ENCODE data around the gene WDR86.
A peak's percentile ranks its signal among the peaks of the same experiment; 100 is the strongest.

Gene WDR86

GRCh38 chr7:151349507-151349853, 60.4 kb downstream of the WDR86 start:
- no peaks in the 10 kb centered on the region for H4K20me1 ChIP-seq (ENCODE audit: control insufficient read depth, insufficient read depth, low read depth, low read length)
- peaks cover 73% of the 10 kb centered on the region for H3K4me1 ChIP-seq (ENCODE audit: control insufficient read depth, low read length)
- TF ChIP-seq CTCF (IDR thresholded peaks at IDR 0.05; ENCODE audit: low read depth, low read length, poor library complexity, severe bottlenecking) (no peak), EZH2phosphoT487 (IDR thresholded peaks at IDR 0.05; ENCODE audit: borderline replicate concordance, low read length) (no peak)
- H3K4me3 ChIP-seq (ENCODE audit: low read length): peak overlapping the region; percentile 71
- H3K27me3 ChIP-seq (ENCODE audit: control insufficient read depth, low read length): no peaks in the 10 kb centered on the region
- H3K9me3 ChIP-seq (ENCODE audit: control insufficient read depth, insufficient read depth, low read length): no peaks in the 10 kb centered on the region
- peaks cover 75% of the 10 kb centered on the region for H3K36me3 ChIP-seq (ENCODE audit: control insufficient read depth, low read length)
- H3K27ac ChIP-seq (ENCODE audit: low read depth, low read length): peak overlapping the region; percentile 90
- H3K9me2 ChIP-seq (replicated peaks; ENCODE audit: control insufficient read depth, low read length): no peaks in the 10 kb centered on the region
- peaks cover 23% of the 10 kb centered on the region for H3K79me2 ChIP-seq (ENCODE audit: control insufficient read depth, low read length)
- peak overlapping the region; percentile 93 for H3K4me2 ChIP-seq (ENCODE audit: low read length)
- H3F3A ChIP-seq (ENCODE audit: control insufficient read depth, insufficient read depth): peaks cover 36% of the 10 kb centered on the region

GRCh38 chr7:151348970-151349369, 60.9 kb downstream of the WDR86 start:
- Histone ChIP-seq H3K9me3 (ENCODE audit: control insufficient read depth, insufficient read depth, low read length) (no peaks in the 10 kb centered on the region), H3K4me2 (ENCODE audit: low read length) (peak overlapping the region; percentile 93), H3K4me1 (ENCODE audit: control insufficient read depth, low read length) (peaks cover 75% of the 10 kb centered on the region), H3F3A (ENCODE audit: control insufficient read depth, insufficient read depth) (peaks cover 36% of the 10 kb centered on the region), H3K9me2 (replicated peaks; ENCODE audit: control insufficient read depth, low read length) (no peaks in the 10 kb centered on the region), H3K4me3 (ENCODE audit: low read length) (peak overlapping the region; percentile 71), H4K20me1 (ENCODE audit: control insufficient read depth, insufficient read depth, low read depth, low read length) (no peaks in the 10 kb centered on the region), H3K27me3 (ENCODE audit: control insufficient read depth, low read length) (no peaks in the 10 kb centered on the region), H3K79me2 (ENCODE audit: control insufficient read depth, low read length) (peaks cover 25% of the 10 kb centered on the region), H3K36me3 (ENCODE audit: control insufficient read depth, low read length) (peaks cover 71% of the 10 kb centered on the region), H3K27ac (ENCODE audit: low read depth, low read length) (peak overlapping the region; percentile 90)
- TF ChIP-seq CTCF (IDR thresholded peaks at IDR 0.05; ENCODE audit: low read depth, low read length, poor library complexity, severe bottlenecking) (no peak), EZH2phosphoT487 (IDR thresholded peaks at IDR 0.05; ENCODE audit: borderline replicate concordance, low read length) (no peak)

GRCh38 chr7:151347200-151347599, 62.6 kb downstream of the WDR86 start:
- Histone ChIP-seq H3K79me2 (ENCODE audit: control insufficient read depth, low read length) (peaks cover 40% of the 10 kb centered on the region), H4K20me1 (ENCODE audit: control insufficient read depth, insufficient read depth, low read depth, low read length) (no peaks in the 10 kb centered on the region), H3K4me3 (ENCODE audit: low read length) (no peak overlapping the region), H3K4me2 (ENCODE audit: low read length) (no peak overlapping the region), H3K27me3 (ENCODE audit: control insufficient read depth, low read length) (no peaks in the 10 kb centered on the region), H3K9me3 (ENCODE audit: control insufficient read depth, insufficient read depth, low read length) (no peaks in the 10 kb centered on the region), H3F3A (ENCODE audit: control insufficient read depth, insufficient read depth) (peaks cover 41% of the 10 kb centered on the region), H3K36me3 (ENCODE audit: control insufficient read depth, low read length) (peaks cover 57% of the 10 kb centered on the region), H3K9me2 (replicated peaks; ENCODE audit: control insufficient read depth, low read length) (no peaks in the 10 kb centered on the region), H3K27ac (ENCODE audit: low read depth, low read length) (no peak overlapping the region), H3K4me1 (ENCODE audit: control insufficient read depth, low read length) (peaks cover 77% of the 10 kb centered on the region)
- TF ChIP-seq CTCF (IDR thresholded peaks at IDR 0.05; ENCODE audit: low read depth, low read length, poor library complexity, severe bottlenecking): no peak
- TF ChIP-seq EZH2phosphoT487 (IDR thresholded peaks at IDR 0.05; ENCODE audit: borderline replicate concordance, low read length): no peak

GRCh38 chr7:151346470-151346769, 63.4 kb downstream of the WDR86 start:
- no peaks in the 10 kb centered on the region for H3K9me2 ChIP-seq (replicated peaks; ENCODE audit: control insufficient read depth, low read length)
- H3K79me2 ChIP-seq (ENCODE audit: control insufficient read depth, low read length): peaks cover 46% of the 10 kb centered on the region
- TF ChIP-seq CTCF (IDR thresholded peaks at IDR 0.05; ENCODE audit: low read depth, low read length, poor library complexity, severe bottlenecking): no peak
- no peak for TF ChIP-seq EZH2phosphoT487 (IDR thresholded peaks at IDR 0.05; ENCODE audit: borderline replicate concordance, low read length)
- no peaks in the 10 kb centered on the region for H4K20me1 ChIP-seq (ENCODE audit: control insufficient read depth, insufficient read depth, low read depth, low read length)
- no peak overlapping the region for H3K4me2 ChIP-seq (ENCODE audit: low read length)
- H3K4me3 ChIP-seq (ENCODE audit: low read length): no peak overlapping the region
- no peaks in the 10 kb centered on the region for H3K27me3 ChIP-seq (ENCODE audit: control insufficient read depth, low read length)
- H3K4me1 ChIP-seq (ENCODE audit: control insufficient read depth, low read length): peaks cover 70% of the 10 kb centered on the region
- H3K27ac ChIP-seq (ENCODE audit: low read depth, low read length): no peak overlapping the region
- H3F3A ChIP-seq (ENCODE audit: control insufficient read depth, insufficient read depth): peaks cover 42% of the 10 kb centered on the region
- no peaks in the 10 kb centered on the region for H3K9me3 ChIP-seq (ENCODE audit: control insufficient read depth, insufficient read depth, low read length)
- H3K36me3 ChIP-seq (ENCODE audit: control insufficient read depth, low read length): peaks cover 53% of the 10 kb centered on the region

Measured in DOHH2 (cell line).